NCI-H1105 treated with DMSO at 0.1 percent for 48 hours (cell line): ENCODE data around the gene PWWP2B.
A peak's percentile ranks its signal among the peaks of the same experiment; 100 is the strongest.

ENCODE experiments used
- DNase-seq: peaks from one replicate; lab custom pipeline; 2025; lab: John Stamatoyannopoulos, UW

The PWWP2B gene

DNA sequence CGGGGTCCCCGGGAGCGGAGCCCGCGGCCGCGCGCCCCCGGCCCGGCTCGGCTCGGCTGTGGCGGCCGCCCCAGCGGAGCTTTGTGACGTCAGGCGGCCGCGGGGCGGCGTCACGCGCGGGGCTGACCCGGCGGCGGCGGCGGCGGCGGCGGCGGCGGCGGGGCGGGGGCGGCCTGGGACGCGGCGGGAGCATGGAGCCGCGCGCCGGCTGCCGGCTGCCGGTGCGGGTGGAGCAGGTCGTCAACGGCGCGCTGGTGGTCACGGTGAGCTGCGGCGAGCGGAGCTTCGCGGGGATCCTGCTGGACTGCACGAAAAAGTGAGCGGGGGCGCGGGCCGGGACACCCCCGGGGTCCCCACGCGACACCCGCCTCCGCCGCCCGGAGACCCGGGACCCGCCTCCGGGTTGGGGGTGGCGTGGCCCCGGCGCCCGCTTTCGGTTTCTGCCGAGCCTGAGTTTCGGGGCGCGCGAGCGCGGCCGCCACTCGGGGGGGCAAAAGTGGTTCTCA, at the start of gene PWWP2B:
TSS of gene PWWP2B (plus strand) at position 165 of the 506 bp plus-strand sequence. CDS start at position 192, 27 bp downstream.
- no peak for DNase-seq

DNA sequence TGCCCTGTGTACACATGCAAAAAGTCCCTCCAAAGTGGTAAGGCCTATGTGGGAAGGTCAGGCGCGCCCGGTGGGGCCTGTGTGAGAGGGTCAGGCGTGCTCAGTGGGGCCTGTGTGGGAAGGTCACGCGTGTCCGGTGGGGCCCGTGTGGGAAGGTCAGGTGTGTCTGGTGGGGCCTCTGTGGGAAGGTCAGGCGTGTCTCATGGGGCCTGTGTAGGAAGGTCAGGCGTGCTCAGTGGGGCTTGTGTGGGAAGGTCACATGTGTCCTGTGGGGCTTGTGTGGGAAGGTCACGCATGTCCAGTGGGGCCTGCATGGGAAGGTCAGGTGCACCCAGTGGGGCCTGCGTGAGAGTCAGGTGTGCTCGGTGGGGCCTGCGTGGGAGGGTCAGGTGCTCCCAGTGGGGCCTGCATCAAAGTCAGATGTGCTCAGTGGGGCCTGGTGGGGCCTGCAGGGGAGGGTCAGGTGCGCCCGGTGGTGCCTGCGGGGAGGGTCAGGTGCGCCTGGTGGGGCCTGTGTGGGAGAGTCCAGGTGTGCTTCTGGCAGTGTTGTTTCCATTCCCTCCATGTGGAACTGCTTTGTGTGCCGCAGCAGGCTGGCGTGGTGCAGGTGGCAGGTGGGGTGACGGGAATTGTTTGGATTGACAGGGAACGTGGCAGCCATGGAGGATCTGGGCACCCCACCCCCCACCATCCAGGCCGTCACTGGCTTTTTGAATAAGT, 49.6 kb upstream of the PWWP2B start:
- DNase-seq, result no peak

DNA sequence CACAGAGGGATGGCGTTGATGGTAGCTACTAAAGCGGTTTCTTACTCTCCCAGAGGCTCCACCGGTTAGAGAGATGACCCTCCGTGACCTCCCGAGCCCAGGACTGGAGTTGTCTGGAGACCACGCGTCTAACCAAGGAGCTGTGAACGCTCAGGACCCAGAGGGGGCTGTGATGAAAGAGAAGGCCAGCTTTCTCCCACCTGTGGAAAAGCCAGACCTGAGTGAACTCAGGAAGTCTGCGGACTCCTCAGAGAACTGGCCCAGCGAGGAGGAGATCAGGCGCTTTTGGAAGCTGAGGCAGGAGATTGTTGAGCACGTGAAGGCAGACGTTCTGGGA, 49.1 kb upstream of the PWWP2B start:
- DNase-seq, result no peak

DNA sequence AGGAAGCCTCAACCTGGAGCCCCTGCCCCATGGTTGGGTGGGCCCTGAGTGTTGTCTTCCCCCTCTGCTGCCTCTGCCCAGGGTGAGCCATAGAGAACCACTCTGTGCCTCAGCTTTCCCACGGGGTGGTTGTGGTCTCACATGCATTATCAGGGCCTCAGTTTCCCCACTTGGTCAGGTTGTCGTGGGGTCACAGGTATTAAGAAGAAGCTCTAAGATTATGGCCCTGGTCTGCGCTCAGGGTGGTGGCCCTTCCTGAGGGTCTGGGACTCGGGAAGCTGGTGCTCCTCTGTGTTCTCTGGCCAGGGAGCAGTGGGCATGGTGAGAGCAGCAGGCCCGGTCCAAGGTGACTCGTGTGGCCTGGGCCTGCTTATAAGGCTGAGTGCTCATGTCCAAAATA, 47.2 kb upstream of the PWWP2B start:
- DNase-seq, result no peak

DNA sequence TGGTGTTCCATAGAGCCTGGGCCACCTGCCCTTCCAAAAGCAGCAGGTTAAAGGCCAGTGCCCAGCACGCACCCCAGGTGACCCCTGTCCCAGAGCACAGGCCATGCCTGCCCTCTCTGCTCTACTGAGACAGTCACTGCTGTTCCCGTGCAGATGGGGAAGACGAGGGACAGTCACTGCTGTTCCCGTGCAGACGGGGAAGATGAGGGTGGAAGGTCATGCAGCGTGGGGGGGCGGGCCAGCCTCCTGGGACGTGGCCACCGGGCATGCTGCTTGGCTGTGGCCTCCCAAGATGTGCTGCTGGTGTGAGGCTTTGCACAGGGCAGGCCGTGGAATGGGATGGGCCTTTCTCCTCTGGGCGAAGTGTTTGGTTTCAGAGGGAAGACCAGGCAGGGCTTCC, 46.6 kb upstream of the PWWP2B start:
- DNase-seq, result no peak

DNA sequence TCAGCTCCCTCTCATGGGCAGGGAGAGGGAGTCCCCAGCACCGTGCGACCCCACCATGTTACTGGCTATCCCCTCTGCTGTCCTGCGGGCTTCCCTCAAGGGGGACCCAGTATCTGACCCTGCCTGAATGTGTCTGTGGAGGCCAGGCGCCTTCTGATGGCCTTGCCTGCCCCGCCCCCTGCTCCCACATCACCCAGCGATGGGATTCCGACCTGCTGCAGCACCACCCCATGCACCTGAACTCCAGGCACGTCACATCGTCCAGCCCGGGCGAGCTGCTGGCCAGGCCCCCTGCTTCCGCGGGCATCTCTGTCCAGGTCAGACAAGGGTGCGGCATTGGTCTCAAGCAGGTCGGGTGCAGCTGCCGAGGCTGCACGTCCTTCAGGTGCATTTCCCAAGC, 46.1 kb upstream of the PWWP2B start:
- DNase-seq, result no peak

DNA sequence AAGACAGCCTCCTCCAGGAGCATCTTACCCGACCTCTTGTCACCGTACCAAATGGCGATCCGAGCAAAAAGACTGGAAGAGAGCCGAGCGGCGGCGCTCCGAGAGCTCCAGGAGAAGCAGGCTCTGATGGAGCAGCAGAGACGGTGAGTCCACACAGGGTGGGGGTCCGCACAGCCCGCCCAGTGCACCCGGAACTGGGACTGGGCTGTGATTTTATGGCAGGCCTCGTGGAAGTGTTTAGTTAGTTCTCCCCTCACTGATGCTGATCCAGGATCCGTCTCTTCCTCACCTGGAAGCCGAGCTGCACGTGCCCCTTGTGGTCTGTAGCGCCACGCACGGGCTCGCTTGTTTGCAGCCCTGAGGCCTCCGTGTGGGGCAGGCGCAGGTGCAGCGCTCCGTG, 45.4 kb upstream of the PWWP2B start:
- no peak for DNase-seq

DNA sequence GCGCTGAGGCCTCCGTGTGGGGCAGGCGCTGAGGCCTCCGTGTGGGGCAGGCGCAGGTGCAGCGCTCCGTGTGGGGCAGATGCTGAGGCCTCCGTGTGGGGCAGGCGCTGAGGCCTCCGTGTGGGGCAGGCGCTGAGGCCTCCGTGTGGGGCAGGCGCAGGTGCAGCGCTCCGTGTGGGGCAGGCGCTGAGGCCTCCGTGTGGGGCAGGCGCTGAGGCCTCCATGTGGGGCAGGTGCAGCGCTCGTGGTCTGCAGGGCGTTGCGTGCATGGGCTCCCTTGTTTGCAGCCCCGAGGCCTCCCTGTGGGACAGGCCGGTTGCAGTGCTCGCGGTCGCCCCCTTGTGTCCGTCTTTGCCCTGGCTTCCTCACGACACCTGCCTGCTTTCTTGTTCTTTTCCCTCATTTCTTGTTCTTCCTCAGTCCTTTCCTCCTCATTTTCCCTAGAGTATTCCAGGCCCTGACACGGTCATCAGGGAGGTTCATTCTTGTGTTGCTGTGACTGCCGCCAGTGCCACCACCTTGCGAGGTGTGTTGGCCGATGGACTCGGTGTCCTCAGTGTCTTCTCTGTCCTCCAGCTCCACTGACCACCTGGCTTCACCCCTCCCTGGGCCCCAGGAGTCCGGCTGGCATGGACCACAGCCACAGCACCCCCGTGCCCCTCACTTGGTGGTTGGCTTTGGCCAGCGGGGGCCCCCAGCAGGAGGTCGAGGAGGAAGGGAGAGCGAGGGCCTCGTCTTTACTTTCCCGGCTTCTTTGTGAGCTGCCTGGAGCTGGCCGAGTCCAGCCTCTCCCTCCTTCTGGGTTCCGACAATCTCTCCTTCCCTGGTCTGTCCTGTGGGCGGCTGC, 44.3 kb upstream of the PWWP2B start:
- DNase-seq, result peak; percentile 2

DNA sequence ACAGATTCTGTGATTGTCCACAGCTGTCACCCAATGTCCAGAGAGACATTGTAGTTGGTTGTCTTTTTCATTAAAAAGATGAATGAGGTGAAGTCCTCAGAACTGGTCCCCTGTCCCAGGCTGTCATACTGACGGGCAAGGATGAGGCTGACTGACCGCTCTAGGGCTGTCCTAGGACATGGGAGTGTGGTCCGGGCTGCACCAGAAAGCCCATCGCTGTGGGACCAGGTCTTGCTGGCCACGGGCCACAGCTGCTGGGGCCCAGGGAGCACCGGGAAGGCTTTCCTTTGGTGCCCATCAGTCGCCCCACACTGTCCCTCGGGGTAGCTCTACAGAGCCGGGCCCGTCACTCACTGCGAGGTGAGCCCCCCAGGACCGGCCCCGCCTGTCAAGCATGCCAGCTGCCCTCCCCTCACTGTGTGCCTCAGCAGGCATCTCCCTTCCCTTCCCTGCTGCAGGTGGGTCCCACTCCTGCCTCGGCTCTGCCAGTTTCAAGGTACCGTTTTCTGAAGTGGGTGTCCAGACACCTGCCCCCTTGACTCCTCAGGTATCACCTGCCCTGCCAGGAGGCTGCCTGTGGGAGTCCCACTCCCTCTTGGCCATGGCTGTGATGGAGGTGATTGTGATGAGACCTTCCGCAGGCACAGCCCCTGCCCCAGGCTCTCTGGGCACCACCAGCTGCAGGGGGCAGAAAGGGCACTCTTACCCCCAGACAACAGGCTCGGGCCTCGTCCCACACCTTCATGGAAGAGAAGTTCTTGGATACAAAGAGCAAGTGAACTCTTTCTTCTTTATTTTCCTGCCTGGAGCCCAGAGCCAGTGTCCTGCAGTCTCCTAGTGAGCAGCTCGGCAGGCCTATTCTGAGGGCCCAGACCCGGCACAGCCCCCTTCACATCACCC, 43.3 kb upstream of the PWWP2B start:
- no peak for DNase-seq

DNA sequence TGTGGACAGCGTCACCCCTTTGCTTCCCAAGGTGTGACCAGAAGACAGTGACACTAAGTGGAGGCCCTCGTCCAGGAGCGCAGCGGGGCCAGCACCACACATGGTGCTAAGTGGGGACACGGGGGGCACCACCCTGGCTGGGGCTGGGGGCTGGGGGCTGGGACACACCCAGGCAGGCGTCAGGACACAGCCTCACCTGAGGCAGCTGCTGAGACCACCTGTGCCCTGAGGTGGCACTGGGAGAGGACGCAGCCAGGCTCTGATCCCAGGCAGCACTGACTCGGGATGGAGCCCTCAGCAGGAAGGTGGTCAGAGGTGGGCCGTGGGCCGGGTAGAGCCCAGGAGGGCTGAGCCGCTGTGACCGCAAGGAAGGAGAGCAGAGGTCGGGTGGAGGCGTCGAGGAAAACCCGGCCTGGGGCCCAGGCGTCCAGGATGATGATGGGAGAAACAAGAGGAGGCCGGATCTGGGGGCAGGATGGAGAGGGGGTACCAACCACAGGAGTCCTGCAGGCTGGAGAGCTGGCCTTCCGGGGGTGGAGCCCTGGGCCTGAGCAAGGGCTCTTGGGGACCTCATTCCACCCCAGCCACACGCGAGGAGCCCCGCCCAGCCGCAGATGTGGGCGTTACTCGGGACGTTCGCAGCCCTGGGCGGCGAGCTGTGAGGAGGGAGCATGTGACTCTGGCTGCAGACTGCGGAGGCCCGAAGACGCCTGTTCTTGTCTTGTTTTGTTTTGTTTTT, 42.5 kb upstream of the PWWP2B start:
- DNase-seq, result no peak

DNA sequence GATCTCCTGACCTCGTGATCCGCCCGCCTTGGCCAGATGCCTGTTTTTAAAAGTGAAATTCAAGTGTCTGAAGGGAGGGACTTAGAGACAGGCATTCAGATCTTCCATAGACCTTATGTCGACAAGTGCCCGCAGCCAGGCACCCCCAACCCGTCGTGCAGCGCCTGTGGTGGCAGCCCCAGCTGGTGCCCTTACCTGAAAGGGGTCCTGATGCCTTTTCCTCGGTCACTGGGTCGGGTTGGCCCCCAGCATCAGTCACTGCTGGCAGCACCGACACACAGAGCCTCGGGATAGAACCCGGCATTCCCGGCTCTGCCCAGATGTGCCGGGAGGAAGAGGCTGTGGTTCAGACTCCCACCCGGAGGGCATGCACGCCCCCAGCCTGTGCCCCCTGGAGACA, 41.7 kb upstream of the PWWP2B start:
- DNase-seq, result no peak

DNA sequence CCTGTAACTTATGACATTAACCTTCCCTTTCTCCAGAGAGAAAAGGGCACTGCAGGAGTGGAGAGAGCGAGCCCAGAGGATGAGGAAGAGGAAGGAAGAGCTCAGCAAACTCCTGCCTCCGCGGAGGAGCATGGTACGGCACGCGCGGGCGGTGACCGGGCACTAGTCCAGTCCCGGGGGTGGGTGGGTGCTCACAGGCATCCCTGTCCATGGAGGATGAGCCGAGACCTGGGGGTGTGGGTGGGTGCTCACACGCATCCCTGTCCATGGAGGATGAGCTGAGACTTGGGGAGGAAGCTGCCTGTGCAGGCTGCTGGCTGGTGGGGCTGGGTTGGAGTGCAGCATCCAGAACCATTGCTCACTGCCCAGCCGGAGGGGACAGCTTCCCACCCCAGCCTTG, 41.2 kb upstream of the PWWP2B start:
- DNase-seq, result no peak

DNA sequence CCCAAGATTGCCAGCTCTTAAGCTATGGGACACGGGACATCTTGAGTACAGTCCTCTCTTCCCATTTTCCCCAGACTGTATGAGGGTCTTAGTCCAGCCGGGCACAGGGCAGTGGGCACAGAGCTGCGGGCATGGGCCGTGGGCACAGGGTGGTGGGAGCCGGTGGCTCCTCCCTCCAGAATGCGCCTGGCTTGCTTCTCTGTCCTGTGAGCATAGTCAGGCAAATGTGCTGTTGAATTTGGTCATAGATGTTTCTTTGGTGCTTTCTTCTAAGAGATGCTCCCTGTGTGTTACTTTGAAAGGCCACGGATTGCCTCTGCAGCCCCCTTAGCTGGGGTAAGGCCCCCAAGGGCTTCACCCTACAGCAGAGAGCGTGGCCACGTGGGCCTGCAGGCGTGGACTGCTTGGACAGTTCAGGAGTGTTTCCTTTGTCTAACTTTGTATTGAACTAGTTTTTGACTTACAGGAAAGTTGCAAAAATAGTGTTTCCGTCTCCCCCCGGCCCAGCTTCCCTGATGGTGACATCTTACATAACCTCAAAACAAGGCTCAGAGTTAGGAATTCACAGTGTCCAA, 40.3 kb upstream of the PWWP2B start:
- DNase-seq, result no peak

DNA sequence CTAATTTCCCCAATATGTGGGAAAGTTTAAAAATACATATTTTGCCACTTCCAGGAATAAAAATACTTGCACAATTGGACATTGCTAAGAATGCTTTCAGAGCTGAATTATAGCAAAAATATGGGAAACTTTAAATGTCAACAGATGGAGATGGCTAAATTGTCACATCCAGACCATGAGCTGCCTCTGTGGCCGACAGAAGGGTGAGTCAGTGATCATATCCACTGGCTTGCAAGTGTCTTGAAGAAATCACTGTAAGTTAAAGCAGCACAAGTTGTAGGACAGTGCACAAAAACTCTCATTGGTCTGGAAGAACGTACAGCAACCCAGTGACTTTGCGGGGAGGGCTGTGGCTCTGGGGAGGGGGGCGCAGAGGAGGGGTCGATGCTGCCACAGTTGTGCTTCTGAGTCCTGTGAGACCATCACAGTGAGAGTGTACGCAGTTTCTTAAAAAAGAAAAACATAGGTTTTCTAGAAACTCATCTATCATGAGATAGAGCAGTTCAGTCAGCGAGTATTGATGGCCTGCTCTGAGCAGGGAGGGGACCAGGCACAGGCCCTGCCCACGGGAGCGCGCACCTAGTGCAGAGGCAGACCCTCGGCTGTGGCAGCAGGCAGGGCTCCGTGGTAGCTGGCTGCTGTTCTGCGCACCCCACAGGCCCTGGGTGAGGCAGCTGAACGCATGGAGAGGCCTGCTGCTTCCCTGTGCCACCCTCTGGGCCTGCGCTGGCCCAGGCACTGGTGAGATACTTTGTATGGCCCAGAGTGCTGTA, 39.5 kb upstream of the PWWP2B start:
- DNase-seq, result no peak

DNA sequence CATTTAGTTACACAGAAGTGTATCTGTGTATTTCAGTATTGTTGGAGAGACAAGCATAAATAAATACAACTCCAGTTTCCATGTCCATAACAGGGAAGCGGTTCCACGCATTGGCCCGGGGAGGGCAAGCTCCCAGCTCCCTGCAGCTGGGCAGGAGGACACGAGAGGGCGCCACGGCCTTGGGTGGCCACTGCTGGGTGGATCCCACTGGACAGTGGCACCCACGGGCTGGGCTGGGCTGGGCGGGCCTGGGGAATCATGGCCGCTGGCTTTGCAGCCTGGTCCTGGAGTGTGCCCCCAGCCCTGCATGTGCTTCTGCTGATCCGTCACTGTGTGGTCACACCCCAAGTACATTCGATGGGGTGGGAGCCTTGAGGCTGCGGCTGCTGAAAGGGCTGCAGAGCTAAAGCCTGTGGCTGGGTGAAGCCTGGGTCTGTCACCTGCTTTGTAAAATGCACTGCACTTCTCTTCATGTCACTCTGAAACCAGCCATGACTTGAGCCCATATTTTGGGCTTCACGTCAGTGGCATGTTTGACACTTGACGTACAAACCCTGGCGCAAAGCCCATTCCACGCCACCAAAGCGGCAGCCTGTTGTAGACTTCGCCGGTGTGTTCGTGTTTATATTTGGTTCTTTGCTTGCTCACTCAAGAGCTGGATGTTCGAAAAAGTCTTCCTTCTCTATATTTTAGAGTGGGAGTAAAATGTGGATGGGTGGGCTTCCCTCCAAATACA, 37.5 kb upstream of the PWWP2B start:
- no peak for DNase-seq

DNA sequence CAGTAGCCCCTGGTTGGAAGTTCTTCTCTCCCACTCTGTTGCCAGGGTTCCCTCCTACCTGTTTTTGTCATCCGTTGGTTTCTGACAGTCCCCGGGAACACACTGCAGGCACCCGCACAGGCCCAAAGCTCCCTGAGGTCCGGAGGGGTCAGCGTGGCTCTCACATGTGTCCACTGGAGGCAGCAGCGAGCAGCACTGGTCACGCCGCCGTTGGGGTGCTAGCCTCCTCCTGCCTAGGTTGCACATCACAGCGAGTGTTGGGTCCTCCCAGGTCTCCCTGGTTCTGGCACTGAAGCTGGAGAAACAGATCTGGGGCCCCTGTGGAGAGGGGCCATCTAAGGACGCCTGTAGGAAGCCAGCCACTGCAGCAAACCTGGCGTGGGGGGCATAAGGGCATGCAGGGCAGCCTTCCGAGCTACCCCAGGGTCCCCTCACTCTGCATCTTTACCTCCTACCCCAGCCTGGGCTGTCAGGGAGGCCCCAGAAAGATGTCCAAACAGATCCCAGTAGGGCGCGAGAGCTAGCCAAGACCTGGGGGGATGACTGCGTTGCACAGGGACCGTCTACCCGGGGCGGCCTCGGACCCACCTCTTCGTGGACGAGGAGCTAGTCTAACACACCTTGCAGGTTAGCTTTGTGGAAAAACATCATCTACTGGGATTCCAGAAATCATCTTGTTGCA, 36.1 kb upstream of the PWWP2B start:
- no peak for DNase-seq

DNA sequence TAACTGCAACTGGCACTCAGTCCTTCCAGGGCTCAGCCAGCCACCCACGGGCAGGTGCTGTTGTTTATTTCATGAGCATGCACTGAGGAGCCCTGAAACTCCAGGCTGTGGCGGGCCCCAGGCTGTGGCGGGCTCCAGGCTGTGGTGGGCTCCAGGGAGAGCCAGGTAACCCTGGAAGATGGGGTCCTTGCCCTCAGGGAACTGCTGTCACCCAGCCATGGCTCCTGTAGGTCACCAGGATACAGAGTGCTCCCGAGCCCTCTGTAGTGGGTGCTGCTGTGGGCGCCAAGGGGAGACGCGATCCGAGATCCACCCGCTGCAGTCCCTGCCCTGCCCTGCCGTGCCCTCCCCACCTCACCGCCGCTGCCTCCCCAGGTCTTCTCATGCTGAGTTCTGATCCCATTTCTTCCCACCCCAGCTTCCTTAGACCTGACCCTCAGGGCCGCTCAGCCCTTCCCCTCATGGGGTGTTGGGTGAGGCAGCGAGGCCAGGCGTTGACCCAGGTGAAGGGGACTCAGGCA, 35.4 kb upstream of the PWWP2B start:
- DNase-seq, result no peak

DNA sequence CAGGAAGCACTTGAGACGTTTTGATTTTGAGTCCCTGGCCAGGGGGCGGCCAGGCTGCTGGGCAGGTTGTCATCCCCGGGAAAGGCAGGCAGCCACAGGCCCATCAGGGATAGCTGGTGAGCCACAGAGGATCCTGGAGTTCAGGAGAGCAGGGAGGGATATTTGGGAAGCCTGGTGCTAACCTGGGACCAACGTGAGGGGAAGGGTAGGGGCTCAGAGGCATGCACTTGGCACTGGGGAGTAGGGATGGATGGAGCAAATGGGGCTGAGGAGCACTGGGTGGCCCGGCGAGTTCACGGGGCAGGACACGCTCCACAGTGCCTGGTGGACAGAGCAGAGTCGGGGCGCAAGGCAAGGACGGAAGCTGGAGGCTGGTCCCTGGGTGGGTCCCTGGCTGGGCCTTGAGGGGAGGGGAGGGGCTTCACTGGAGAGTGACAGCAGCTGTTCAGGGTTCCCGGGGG, 34.8 kb upstream of the PWWP2B start:
- DNase-seq, result no peak

DNA sequence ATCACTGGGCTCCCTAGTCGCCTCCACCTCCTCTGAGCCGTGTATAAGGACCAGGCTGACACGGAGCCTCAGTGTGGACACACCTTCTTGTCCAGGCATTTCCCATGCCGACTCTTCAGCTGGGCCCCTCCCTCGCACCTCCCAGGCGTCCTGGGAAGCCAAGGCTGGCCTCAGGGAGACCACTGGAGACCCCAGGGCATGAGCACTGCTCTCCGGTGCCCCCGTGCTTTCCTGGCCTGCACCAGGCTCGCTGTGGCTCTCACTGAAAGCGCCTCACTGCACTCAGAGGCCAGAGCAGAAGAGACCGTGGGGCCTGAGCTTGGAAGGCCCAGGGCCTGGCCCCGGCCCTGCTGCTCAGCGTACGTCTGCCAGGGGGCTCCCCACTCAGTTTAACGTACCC, 33.6 kb upstream of the PWWP2B start:
- no peak for DNase-seq
